Liver (tissue), 9 donors: ENCODE results near the gene CNIH3. TPM values are rescaled to one million over a fixed set of nuclear protein-coding genes. Genes with fewer than 3 reads are reported as not detected.

ENCODE experiments used
- DNase-seq: peaks from one replicate; pipeline ENCODE4 v3.0.0-alpha.2; 2017; ENCODE audit warnings: low spot score
- H3K27ac ChIP-seq, 2 donors: one replicate each; pipeline ENCODE4 v1.7.0; 2013; ENCODE audit warnings: inconsistent platforms in 2 of 2, low read length in 2 of 2, control low read depth in 1 of 2, low read depth in 1 of 2, mild to moderate bottlenecking in 1 of 2
- H3K27me3 ChIP-seq, 4 donors: one replicate each; pipeline versions ENCODE4 v1.6.1 to v1.7.0; 2013; ENCODE audit warnings: low read length in 3 of 4, inconsistent platforms in 1 of 4, mild to moderate bottlenecking in 1 of 4, moderate library complexity in 1 of 4; ENCODE audit not compliant: control insufficient read depth in 4 of 4, insufficient read depth in 4 of 4
- H3K36me3 ChIP-seq, 4 donors: one replicate each; pipeline versions ENCODE4 v1.6.1 to v1.7.0; 2013; ENCODE audit warnings: low read length in 3 of 4, mild to moderate bottlenecking in 3 of 4, low read depth in 1 of 4, moderate library complexity in 1 of 4; ENCODE audit not compliant: control insufficient read depth in 4 of 4, insufficient read depth in 3 of 4
- H3K4me1 ChIP-seq, 4 donors: one replicate each; pipeline versions ENCODE4 v1.6.1 to v1.7.0; 2013; ENCODE audit warnings: low read length in 3 of 4, mild to moderate bottlenecking in 3 of 4, moderate library complexity in 1 of 4; ENCODE audit not compliant: control insufficient read depth in 4 of 4, insufficient read depth in 4 of 4
- H3K4me3 ChIP-seq, 3 donors: one replicate each; pipeline versions ENCODE4 v1.6.1 to v1.7.0; 2013; ENCODE audit warnings: low read length in 3 of 3, control low read depth in 1 of 3, low read depth in 1 of 3, mild to moderate bottlenecking in 1 of 3
- H3K9ac ChIP-seq, 2 donors: one replicate each; pipeline ENCODE4 v1.7.0; 2013; ENCODE audit warnings: low read length in 2 of 2, mild to moderate bottlenecking in 2 of 2, moderate library complexity in 2 of 2, control low read depth in 1 of 2, low read depth in 1 of 2
- H3K9me3 ChIP-seq, 4 donors: one replicate each; pipeline versions ENCODE4 v1.6.1 to v1.7.0; 2013; ENCODE audit warnings: low read length in 3 of 4; ENCODE audit not compliant: control insufficient read depth in 4 of 4
- EGR1 ChIP-seq, 2 donors: IDR thresholded peaks; 2 replicates each; pipeline ENCODE4 v1.6.1; 2016 to 2018; ENCODE audit warnings: antibody characterized with exemption in 2 of 2, low read depth in 2 of 2
- FOXA1 ChIP-seq: IDR thresholded peaks from 2 replicates; pipeline ENCODE4 v1.6.1; 2016; ENCODE audit warnings: antibody characterized with exemption
- FOXA2 ChIP-seq: IDR thresholded peaks from 2 replicates; pipeline ENCODE4 v1.6.1; 2016; ENCODE audit warnings: antibody characterized with exemption
- HNF4A ChIP-seq, 2 donors: conservative IDR thresholded peaks; 2 replicates each; pipeline ENCODE4 v1.6.1; 2016; ENCODE audit warnings: antibody characterized with exemption in 2 of 2, mild to moderate bottlenecking in 2 of 2
- JUND ChIP-seq, 2 donors: IDR thresholded peaks; 2 replicates each; pipeline ENCODE4 v1.6.1; 2016; ENCODE audit warnings: antibody characterized with exemption in 2 of 2
- RAD21 ChIP-seq, 2 donors: IDR thresholded peaks; 2 replicates each; pipeline ENCODE4 v1.6.1; 2016; ENCODE audit warnings: antibody characterized with exemption in 2 of 2, mild to moderate bottlenecking in 2 of 2
- RXRA ChIP-seq, 2 donors: IDR thresholded peaks; 2 replicates each; pipeline ENCODE4 v1.6.1; 2017 to 2018; ENCODE audit warnings: antibody characterized with exemption in 2 of 2, mild to moderate bottlenecking in 1 of 2
- SP1 ChIP-seq: IDR thresholded peaks from 2 replicates; pipeline ENCODE4 v1.6.1; 2018; ENCODE audit warnings: antibody characterized with exemption, mild to moderate bottlenecking
- TAF1 ChIP-seq: conservative IDR thresholded peaks from 2 replicates; pipeline ENCODE4 v1.6.1; 2016; ENCODE audit warnings: antibody characterized with exemption, mild to moderate bottlenecking
- YY1 ChIP-seq: IDR thresholded peaks from 2 replicates; pipeline ENCODE4 v1.6.1; 2016; ENCODE audit warnings: antibody characterized with exemption, mild to moderate bottlenecking
- WGBS: extraction: QIAGEN DNeasy Blood & Tissue Kit; methylation state at CpG from one replicate; pipeline ENCODE4 v1.1.7; 2013; 5-methylcytosine and 5-hydroxymethylcytosine counted together
- polyA plus RNA-seq, 2 donors: library from polyadenylated mRNA; stranded (reverse) in 1 of 2; unstranded in 1 of 2; fragments of 200-250 nt in 1 of 2; fragments of >200 nt in 1 of 2; fragmentation: Nextera tagmentation in 1 of 2; extraction: Ambion mirVana in 1 of 2; gene quantifications; one replicate each; pipeline versions ENCODE4 v1.2.1 to v1.2.3, GENCODE V29; 2013 to 2015
- total RNA-seq, 2 donors: library from RNA; depleted of rRNA; stranded (reverse); fragments of >200 nt; gene quantifications; one replicate each; pipeline ENCODE4 v1.2.3, GENCODE V29; 2014
- TF ChIP-seq, protein P1 (sequence below): fragments of 150-350 bp; IDR thresholded peaks from 2 replicates; pipeline ENCODE4 v1.5.1; 2017; ENCODE audit warnings: improper control_type of control experiment, low read depth, low read length; ENCODE audit not compliant: missing input control
- TF ChIP-seq, protein P2 (sequence below): IDR thresholded peaks from 2 replicates; pipeline ENCODE4 v1.6.1; 2016; ENCODE audit warnings: antibody characterized with exemption, mild to moderate bottlenecking
- TF ChIP-seq, protein P3 (sequence below): IDR thresholded peaks from 2 replicates; pipeline ENCODE4 v1.6.1; 2016; ENCODE audit warnings: antibody characterized with exemption
- TF ChIP-seq, protein P4 (sequence below): IDR thresholded peaks from 2 replicates; pipeline ENCODE4 v1.6.1; 2016; ENCODE audit warnings: antibody characterized with exemption
- donor health status: healthy.
- donor health status: healthy.
- donor health status: healthy.
- donor health status: healthy.
- donor health status: healthy.

The CNIH3 gene
- total and polyA plus RNA-seq, 4 donors, result 0.39 to 1.0 (median 0.93) TPM

DNA sequence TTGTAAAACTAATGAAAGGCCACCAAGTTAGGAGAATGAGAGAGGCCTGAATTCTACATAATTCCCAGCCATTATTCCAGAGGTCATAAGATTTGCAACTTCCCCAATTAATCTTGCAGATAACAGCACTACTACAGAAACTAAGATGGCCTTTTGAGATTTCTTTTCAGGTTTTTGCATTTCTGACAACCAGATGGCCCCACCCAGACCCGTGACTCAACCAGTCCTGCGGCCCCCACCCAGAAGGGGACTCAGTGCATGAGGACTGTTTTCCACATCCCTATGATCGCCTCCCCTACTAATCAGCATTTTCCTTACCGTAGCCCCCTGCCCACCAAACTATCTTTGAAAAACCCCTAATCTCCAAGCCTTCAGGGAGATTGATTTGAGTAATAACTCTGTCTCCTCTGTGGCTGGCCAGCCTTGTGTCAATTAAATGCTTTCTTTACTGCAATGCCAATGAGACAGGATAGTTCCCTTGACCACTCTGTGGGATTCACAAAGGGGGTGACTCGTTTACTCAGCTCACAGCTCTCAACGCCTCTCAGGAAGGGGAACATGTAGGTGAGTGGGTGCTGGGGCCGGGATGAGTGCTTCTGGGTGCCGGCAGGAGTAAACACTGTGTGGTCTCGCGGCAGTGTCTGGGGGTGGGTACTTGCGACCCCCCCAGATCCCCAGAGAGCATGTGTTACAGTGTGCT is 10.5 kb upstream of the CNIH3 start:
- no peak overlapping the region for H3K4me3 ChIP-seq
- H3K27me3 ChIP-seq, result no peaks in the 10 kb centered on the region
- no peak overlapping the region for H3K9ac ChIP-seq
- H3K4me1 ChIP-seq, result no peaks in the 10 kb centered on the region
- DNase-seq, result no peak
- H3K9me3 ChIP-seq, result no peaks in the 10 kb centered on the region
- WGBS, result 91% methylated on average over 11 of the region's 11 CpGs
- no peaks in the 10 kb centered on the region for H3K36me3 ChIP-seq
- H3K27ac ChIP-seq, result no peak overlapping the region
- TF ChIP-seq EGR1 (IDR thresholded peaks at IDR 0.05; ENCODE audit: low read depth in 2 of 2), result no peak
- TF ChIP-seq FOXA1, result no peak
- no peak for TF ChIP-seq JUND (IDR thresholded peaks at IDR 0.05)
- TF ChIP-seq YY1, result no peak

DNA sequence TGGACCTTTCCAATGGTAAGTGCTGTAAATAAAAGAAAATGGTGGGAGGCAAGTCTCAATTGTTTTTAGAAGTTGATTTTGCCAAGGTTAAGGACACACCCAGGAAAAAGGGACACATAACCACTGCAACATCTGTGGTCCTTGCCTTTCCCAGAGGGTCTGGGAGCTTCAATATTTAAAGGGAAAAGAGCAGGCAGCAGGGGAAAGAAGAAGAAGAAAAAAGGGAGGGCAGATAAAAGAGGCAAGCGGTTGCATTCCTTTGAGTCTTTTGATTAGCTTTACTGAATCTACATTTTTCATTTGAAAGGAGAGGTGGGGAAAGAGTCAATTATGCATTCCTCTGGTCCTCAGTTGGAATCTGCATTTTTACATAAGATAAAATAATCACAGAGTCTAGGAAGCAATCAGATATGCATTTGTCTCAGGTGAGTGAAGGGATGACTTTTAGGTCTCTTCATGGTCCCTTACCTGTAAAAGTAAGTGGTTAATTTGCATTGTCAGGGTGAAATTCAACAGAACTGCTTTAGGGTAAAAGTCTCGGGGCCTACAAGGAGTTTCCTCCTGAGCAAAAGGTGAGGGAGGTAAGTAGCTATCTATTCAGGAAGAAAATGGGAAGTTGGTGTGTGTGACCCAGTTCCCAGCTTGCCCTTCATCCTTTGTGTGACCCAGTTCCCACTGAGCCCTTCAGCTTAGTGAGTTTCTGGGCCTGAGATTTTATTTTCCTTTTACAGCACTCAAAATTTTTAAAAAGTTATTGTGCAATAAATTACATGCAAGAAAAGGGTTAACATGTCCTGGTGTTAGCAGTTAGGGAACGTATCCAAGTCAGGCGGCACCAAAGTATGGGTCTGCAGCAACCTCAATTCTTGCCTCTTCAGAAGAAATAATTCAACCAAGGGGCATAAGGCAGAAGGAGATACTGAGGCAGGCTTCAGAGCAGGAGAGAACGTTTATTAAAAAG is 8.6 kb upstream of the CNIH3 start:
- 55% methylated on average over 5 of the region's 5 CpGs for WGBS
- DNase-seq, result no peak
- Histone ChIP-seq H3K9me3 (no peaks in the 10 kb centered on the region), H3K27me3 (no peaks in the 10 kb centered on the region), H3K9ac (no peak overlapping the region), H3K36me3 (no peaks in the 10 kb centered on the region), H3K4me3 (no peak overlapping the region), H3K4me1 (no peaks in the 10 kb centered on the region), H3K27ac (no peak overlapping the region)
- TF ChIP-seq JUND (IDR thresholded peaks at IDR 0.05), result no peak
- no peak for TF ChIP-seq TAF1
- TF ChIP-seq YY1, result no peak

DNA sequence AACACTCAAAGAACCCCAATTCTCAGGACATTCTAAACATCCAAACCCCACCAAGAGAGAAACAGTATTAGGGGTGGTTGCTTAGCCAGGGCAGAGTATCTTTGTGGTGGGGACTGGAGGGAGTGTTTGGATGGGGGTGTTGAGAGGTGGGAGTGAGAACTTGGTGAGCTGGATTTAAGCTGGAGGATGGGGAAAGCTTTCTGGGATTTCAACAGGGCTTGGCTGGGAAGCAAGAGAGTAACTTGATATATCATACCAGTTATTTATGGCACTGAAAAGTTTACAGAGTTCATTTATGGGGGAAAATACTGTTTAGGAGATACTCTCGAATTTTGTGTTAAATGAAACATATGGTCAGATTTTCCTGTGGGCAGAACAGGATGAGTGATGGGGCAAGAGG is 6.8 kb upstream of the CNIH3 start:
- 63% methylated on average over 1 of the region's 1 CpG for WGBS
- Histone ChIP-seq H3K27me3 (no peaks in the 10 kb centered on the region), H3K27ac (no peak overlapping the region), H3K9me3 (no peaks in the 10 kb centered on the region), H3K9ac (no peak overlapping the region), H3K4me1 (no peaks in the 10 kb centered on the region), H3K4me3 (no peak overlapping the region), H3K36me3 (no peaks in the 10 kb centered on the region)
- TF ChIP-seq JUND (IDR thresholded peaks at IDR 0.05) (no peak), TAF1 (no peak), RAD21 (IDR thresholded peaks at IDR 0.05) (no peak), HNF4A (conservative IDR thresholded peaks at IDR 0.05) (no peak), FOXA1 (no peak), SP1 (no peak), EGR1 (IDR thresholded peaks at IDR 0.05; ENCODE audit: low read depth in 2 of 2) (no peak), RXRA (IDR thresholded peaks at IDR 0.05) (no peak), FOXA2 (no peak)
- TF ChIP-seq, protein P1, sequence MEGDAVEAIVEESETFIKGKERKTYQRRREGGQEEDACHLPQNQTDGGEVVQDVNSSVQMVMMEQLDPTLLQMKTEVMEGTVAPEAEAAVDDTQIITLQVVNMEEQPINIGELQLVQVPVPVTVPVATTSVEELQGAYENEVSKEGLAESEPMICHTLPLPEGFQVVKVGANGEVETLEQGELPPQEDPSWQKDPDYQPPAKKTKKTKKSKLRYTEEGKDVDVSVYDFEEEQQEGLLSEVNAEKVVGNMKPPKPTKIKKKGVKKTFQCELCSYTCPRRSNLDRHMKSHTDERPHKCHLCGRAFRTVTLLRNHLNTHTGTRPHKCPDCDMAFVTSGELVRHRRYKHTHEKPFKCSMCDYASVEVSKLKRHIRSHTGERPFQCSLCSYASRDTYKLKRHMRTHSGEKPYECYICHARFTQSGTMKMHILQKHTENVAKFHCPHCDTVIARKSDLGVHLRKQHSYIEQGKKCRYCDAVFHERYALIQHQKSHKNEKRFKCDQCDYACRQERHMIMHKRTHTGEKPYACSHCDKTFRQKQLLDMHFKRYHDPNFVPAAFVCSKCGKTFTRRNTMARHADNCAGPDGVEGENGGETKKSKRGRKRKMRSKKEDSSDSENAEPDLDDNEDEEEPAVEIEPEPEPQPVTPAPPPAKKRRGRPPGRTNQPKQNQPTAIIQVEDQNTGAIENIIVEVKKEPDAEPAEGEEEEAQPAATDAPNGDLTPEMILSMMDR, result no peak
- TF ChIP-seq, protein P2, sequence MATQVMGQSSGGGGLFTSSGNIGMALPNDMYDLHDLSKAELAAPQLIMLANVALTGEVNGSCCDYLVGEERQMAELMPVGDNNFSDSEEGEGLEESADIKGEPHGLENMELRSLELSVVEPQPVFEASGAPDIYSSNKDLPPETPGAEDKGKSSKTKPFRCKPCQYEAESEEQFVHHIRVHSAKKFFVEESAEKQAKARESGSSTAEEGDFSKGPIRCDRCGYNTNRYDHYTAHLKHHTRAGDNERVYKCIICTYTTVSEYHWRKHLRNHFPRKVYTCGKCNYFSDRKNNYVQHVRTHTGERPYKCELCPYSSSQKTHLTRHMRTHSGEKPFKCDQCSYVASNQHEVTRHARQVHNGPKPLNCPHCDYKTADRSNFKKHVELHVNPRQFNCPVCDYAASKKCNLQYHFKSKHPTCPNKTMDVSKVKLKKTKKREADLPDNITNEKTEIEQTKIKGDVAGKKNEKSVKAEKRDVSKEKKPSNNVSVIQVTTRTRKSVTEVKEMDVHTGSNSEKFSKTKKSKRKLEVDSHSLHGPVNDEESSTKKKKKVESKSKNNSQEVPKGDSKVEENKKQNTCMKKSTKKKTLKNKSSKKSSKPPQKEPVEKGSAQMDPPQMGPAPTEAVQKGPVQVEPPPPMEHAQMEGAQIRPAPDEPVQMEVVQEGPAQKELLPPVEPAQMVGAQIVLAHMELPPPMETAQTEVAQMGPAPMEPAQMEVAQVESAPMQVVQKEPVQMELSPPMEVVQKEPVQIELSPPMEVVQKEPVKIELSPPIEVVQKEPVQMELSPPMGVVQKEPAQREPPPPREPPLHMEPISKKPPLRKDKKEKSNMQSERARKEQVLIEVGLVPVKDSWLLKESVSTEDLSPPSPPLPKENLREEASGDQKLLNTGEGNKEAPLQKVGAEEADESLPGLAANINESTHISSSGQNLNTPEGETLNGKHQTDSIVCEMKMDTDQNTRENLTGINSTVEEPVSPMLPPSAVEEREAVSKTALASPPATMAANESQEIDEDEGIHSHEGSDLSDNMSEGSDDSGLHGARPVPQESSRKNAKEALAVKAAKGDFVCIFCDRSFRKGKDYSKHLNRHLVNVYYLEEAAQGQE, result no peak
- TF ChIP-seq, protein P3, sequence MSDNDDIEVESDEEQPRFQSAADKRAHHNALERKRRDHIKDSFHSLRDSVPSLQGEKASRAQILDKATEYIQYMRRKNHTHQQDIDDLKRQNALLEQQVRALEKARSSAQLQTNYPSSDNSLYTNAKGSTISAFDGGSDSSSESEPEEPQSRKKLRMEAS, result no peak
- TF ChIP-seq, protein P4, sequence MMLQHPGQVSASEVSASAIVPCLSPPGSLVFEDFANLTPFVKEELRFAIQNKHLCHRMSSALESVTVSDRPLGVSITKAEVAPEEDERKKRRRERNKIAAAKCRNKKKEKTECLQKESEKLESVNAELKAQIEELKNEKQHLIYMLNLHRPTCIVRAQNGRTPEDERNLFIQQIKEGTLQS, result no peak
- DNase-seq, result no peak
